HG02798 (cell line): ENCODE results near the gene SETD7.

Experiments used
- ATAC-seq: cut with Tn5 transposase; IDR thresholded peaks from one replicate; pipeline ENCODE4 v1.9.1; 2021; ENCODE audit warnings: mild to moderate bottlenecking; ENCODE audit not compliant: unreplicated experiment, poor library complexity

Gene SETD7

DNA sequence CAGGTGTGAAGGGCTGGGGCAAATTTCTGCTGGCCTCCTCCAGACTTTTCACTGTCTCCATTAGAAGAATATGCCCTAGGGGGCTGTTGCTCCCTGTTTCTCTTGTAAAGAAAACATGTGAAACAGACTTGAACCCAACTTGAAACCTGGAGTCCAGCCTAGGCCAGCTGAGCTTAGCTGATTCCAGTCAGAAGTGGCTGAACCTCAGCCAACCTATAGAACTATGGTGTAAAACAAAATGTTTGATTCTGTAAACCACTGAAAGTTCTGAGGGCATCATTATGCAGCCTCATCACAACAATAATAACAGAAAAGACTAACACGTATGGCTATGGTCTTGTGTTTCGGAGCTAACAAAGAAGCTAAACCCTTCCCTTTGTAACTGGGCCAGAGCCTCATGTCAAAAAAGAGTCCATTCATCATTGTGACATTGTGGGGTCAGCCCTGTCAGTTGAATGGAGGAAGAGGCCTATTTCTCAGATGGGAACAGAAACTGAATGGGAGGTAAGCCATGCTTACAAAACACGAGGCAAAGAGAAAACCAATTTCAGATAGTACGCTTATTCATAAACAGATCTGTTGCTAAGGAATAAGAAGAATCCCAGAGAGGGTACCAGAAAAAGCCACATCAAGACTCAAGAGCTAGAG, 34.1 kb downstream of the SETD7 start:
- ATAC-seq: no peak

DNA sequence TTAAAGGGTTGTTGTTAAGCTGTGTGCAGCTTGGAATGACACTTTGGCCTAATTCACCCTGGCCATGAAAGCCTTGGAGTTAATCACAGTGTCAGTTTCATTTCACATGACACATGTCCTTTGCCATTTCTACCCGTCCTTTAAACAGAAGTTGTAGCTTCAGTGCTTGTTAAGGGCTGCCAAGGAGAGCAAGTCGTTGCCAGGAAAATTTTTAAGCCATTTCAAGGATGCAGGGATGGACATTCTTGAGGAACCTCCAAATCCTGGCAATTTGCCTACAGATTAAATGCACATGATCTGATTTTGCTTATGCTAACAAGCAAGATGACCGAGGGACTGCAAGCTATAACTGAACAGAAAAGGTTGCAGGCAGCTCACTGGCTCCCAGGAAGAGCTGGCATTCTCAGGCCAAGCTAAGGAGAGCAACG, 40.5 kb downstream of the SETD7 start:
- no peak for ATAC-seq

DNA sequence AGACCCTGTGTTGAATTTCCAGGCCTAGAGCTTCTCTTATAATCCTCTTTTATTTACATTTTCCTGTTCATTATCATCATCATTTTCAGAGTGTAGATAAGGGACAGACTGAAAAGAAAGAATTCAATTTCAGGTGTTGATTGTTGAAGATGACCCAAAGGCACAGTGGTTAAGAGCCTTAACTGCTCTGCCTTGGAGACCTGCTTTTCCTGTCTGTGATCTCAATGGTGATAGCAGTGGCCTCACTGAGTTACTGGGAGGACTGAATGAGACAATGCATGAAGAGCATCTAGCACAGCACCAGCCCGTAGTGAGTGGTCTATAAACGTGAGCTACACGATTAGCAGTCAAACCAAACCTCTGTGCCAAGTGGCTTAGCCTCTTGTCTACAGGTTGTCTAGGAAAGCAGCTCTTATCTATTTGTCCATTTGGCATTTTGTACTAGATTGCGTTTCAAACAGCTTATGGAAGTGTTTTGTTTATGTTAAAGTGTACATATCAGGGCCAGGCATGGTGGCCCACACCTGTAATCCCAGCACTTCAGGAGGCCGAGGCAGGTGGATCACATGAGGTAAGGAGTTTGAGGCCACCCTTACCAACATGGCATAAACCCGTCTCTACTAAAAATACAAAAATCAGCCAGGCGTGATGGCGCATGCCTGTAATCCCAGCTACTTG, 41.5 kb downstream of the SETD7 start:
- no peak for ATAC-seq

DNA sequence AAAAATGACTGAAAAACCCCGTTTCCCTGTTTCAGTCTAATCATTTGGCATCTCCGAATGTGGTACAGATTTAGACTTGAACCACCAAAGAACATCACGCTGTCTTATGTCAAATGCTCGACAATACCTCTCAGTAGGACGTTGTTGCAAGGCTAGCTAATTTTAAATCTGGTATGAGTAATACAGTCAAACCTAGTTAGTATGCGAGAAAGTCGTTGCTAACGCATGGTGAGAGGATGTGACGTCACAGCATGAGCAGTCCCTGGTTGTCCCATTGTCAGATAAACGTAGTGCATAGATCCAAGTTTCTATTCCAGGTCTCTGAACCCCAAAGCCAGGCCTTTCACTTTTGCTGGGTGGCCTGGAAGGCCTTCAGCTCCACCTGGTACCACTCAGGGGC, 44.7 kb downstream of the SETD7 start:
- ATAC-seq: no peak

DNA sequence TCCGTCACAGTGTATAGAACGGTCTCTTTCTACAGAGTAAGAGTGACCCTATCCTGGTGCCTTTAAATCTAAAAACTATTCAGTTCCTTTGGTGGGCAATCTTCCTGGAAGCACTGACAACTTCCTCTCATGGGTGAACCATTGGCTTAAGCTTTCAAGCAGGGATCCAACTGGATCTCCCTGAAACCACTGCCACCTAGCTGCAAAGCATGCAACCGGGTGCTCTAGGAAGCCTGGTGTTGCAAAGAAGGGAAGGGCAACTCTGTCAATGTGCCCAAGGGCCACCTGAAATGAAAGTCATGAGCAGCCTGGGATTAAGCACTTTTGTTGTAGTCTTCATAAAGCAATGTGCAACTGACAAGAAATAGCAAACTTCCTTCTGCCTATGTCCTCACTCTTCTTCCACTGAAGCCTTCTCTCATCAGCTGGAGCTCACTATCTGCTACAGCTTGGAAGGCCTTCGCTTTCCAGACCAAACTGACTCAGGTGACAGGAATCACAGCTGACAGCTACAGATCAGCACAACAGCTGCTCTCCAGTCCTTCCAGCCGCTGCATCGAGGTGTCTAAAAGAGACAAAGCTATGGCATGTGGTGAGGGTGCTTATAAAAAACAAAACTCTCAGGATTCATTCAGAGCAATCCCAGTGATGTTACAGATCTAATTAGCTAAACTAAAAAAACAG, 46.1 kb downstream of the SETD7 start:
- ATAC-seq: no peak

DNA sequence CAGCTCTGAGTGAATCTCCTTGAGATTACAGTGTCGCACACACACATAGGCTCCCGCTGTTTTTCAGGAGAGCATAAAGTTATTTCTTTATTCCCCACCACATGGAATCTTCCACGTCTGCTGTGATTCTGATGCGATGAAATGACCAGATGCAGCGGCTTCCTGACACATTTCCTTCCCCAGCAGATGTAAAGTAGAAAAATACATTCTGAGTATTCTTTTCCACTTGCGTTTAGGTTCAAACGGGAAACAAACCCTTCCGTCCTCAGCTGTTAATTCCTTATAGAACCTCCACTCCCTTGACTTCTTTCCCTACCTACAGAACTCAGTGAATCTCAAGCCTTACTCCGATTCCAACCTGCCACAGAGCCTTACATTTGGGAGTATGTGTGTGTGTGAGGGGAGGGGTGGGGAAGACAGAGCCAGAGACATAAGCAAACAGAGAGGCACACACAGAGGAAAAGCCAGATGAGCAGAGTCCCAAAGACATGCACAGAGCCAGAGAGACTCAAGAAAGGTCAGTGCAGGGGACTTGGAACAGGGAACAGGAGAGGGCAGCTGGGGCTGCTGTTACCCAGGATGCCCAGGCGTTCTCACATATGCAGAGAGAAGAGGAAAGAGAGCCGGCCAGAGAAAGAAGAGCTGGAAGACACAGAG, 47.3 kb downstream of the SETD7 start:
- no peak for ATAC-seq

DNA sequence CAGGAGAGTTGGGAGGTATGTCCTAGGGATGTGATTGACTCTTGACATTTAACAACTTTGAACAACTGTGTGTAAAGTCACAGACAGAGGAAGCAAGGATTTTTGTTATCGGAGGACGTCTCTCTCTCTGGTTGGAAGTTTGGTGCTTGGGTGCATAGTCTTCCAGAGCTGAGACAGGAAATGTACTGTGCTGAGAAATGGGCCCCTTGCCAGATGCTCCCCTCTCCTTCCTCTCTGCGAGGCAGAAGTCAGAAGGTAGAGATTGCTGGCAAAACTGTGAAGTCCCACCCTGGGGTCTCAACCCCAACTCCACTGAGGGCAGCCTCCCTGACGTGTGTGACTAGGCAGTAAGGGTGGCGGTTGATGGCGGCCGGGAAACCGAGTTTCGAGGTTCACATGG, 49.2 kb downstream of the SETD7 start:
- ATAC-seq: no peak

DNA sequence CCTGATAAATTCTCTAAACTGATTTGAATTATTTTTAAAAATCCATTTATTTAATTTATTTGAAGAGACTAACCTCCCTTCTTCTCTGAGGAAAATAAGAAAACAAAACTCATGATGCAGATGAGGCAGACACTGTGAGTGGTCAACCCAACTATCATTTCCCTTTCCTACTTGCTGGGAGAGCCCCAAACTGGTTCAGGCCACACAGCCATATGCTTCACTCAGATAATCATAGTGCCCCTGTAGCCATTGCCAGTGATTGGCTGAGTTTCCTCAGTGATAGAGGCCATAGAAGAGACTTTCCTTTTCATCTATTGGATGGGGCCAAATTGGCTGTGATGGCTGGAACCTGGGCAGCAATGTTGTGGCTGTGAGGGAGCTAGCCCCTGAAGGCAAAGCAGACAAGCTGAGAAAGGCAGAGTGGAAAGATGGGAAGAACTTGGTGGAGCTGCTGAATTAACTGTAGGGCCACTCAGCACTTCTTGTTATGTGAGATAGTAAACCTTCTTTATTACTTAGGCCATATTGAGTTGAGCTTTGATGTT, 52.3 kb downstream of the SETD7 start:
- ATAC-seq: no peak

DNA sequence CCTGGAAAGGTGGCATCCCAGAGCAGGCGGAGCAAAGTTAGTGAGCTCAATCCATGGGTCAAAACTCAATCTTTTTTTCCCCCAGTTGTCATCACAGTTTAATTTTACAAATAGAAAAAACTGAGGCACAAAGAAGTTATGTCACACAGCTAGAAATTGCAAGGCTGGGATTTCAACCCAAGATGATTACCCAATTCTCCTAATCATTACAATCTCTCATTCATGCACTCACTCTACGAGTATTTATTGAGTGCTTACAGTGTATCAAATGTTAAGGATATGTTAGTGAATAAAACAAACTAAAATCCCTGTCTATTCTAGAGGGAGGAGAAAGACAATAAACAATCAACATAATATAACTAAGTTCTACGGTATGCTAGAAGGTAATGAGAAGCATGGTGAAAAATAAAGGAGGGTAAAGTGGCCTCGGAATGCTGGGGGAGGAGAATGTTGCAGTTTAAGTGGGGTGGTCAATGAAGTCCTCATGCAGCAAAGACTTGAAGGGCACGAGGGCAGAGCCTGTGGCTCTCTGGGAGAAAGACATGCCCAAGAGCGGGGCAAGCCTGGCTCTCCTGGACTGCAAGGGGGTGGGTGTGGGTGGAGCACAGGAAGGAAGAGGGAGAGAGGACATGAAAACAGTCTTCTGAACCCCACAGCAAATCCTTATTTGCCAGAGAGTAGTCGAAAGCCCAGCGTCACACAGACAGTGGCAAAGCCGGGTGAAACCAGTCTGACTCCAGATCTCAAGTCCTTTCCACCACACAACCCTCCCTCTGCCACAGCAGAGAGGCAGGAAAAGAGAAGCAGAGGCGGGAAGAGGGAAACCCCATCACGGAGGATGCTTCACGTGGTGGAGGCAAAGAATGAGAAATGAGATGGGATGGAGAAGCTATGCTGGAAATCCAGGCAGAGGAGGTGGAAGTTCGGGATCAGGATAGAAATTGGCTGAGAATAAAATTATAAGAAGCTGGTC, 53.8 kb downstream of the SETD7 start:
- no peak for ATAC-seq

DNA sequence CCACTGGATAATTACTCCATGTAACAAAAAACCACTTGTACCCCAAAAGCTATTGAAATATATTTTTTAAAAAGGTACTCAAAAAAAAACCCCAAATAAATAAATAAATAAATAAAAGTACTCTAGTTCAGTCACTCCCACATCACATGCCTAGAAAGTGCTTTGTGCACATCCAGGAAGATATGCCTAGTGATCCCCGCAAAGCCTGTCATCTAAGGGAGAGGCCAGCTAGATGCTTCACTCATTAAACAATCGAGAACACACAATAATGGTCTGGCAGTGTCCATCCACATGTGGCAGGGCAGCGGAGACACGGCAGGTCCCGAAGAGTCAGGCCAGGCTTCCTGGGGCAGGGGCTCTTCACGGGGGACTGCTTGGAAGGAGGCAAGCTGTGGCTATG, 54.5 kb downstream of the SETD7 start:
- ATAC-seq: no peak

DNA sequence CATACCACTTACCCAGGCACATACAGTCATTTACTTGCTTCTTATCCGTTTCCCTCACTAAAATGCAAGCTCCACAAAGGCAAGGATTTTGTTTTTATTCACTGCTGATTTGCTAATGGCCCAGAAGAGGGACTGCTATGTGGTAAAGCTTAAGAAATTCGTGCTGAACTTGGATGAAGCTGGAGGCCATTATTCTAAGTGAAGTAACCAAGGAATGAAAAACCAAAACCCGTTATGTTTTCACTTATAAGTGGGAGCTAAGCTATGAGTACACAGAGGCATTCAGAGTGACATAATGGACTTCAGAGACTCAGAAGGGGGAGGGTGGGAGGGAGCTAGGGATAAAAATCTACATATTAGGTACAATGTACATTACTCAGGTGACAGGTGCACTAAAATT, 54.9 kb downstream of the SETD7 start:
- ATAC-seq: no peak

DNA sequence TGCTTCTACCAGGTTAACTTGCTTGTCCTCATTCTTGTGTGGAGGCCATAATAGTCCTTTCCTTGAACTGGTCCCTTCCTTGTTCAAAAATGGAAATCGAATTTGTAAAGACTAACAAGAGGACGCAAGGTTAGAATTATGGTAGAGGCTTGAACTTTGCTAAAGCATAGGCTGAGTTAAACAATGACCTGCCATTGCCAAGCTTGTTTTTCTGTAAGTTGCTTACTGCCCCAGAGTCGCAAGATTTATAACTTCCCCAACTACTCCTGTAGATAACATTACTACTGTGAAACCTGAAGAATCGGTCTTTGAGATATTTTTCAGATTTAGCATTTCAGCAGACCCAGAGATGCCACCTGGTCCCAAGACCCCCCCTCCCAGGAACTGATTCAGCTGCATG, 56.8 kb downstream of the SETD7 start:
- no peak for ATAC-seq

DNA sequence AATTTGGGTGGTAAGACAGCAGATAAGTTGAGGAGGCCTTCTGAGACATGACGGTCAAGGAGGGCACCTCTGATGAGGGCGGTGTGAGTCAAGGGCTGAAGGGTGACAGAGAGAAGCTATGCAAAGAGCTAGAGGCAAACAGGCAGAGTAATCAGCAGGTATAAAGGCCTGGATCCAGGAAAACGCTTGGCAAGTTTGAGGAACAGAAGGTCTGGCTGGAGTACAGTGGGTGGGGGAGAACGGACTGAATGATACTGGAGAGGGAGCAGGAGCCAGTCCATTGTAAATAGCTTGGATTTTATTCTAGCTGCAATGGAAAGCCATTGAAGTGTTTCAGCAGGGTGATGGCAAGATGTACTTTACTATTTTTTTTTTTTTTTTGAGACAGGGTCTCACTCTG, 62.8 kb downstream of the SETD7 start:
- no peak for ATAC-seq

DNA sequence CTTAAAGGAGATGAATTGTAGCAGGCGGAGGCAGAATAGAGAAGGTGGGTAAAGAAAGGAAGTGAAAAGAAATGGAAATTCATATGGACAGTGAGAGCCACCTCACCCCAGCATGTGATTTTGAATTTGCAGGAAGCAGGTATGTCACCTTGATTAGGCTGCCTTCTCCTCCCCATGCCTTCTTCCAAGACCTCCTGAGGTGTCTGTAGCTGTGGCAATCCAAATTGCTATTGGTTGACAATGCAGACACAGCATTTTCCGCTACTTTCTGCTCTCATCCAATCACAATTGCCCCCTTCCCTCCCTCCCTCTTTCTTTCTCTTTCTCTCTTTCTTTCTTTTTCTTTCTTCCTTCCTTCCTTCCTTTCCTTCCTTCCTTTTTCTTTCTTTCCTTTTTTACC, 63.6 kb downstream of the SETD7 start:
- ATAC-seq: no peak

DNA sequence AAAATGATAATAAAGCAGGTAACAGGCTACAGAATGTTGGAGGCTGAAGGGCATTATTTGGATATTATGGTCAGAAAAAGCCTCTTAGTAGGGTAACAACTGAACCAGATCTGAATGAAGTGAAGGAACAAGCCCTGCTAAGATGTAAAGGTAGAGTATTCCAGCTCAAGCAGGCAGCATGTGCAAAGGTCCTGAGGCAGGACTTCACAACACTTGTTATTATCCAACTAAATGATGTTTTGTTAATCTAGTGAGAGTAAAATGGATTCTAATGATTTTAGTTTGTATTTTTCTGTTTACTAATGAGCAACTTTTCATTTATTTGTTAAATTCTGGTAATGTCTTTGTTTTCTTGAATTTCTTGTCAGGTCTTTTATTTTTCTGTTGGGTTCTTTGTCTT, 66.4 kb downstream of the SETD7 start:
- ATAC-seq: no peak

DNA sequence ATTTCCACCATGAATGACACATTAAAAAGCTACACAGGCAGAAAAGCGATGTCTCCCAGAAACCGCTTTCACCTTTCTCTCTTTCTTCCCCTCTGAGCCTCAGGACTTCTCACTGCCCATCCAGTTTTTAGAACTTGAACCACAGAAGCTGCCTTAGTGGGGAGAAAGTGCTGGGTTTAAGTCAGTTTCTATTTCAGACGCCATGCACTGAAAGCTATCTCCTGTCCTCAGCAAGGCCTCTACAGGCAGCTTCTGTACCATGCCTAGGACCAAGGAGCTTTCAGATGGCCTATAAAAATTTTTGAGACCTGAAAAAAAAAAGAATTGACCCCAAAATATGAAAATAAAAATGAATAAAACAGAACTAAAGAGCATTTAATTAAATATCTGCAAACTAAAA, 67.6 kb downstream of the SETD7 start:
- no peak for ATAC-seq

DNA sequence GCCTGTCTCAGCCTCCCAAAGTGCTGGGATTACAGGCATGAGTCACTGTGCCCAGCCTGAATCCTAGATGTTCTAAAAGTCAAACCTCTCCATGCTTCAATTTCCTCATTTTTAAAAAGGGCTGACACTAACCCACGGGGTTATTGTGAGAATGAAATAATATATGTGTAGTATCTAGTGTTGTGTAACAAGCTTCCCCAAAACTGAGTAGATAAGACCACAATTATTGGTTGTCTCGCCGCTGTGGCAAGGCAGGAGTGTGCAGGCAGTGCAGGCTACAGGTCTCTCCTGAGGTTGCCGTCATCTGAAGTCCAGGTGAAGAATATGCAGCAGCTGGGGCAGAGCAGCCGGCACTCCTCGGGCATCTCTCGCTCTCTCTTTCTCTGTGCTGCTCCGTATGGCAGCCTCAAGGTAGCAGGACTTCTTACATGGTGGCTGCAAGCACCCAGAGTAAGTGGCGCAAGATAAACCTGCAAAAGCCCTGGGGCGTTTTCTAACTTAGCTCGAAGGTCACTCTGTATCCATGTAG, 71.2 kb downstream of the SETD7 start:
- no peak for ATAC-seq

DNA sequence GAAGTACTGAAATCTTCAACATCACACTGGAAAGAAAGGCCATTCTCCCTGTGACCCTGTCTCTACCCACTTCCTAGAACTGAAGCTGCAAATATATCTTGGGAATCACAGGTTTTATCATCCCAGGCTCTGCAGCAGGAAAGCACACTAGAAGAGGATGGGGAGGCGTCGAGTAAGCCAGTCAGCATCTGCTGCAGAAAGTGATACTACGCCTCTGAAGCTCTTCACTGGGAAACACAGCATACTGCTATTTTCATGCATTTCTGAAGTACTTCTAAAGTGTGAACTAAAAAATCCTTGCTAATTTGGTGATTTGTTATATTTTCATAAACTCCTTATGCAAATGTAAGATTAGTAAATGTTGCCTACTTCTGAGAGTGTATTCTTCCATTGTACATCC, 73.0 kb downstream of the SETD7 start:
- no peak for ATAC-seq

DNA sequence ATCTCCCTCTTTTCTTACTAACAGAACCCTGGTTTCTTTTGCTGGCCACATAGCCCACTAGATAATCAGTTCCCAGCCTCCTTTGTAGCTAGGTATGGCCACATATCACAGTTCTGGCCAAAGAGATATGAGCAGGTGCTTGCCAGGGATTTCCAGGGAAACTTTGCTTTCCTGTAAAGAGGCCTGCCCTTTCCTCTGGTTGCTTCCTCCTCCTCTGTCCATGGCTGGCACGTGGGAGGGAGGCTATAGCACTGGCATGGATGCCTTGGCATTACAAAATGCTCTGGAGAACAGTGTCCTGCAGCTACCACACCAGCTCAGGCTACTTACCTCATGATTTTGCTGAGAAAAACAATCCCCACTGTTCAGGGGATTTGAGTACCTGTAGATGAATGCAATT, 74.6 kb downstream of the SETD7 start:
- ATAC-seq: no peak

DNA sequence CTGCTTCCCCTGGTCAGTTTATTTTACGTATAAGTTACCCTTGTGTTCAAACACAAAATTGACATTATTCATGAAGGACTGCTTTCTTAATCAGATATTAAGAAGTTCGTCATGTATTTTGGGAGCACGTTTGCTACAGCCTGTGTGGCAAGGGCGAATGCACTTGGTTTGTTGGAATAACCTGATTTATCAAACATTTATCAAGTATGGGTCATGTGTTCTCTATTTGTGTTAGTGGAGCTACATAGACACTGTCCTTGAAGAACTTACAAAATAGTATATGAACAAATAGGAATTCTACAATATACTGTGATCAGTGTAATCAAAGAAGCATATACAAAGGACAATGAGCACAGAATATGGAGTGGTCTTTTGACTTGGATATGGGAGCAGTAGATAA, 79.7 kb downstream of the SETD7 start:
- no peak for ATAC-seq
